Cardiac fibroblast (primary cell): ENCODE data around the gene CCL7.
"Not testable (repeated sequence)": the region's sequence is repeated elsewhere in the genome, so short reads cannot be mapped to it uniquely, and the experiment has no call there.

ENCODE experiments used
- DNase-seq, 2 donors: peaks; one replicate each; pipeline versions ENCODE4 v3.0.0 to v3.0.0-alpha.2; 2010; ENCODE audit warnings: low read depth in 2 of 2
- H3K4me3 ChIP-seq, 2 donors: replicated peaks in 1 of 2; 1 replicate in 1 of 2; 2 replicates in 1 of 2; pipeline ENCODE4 v1.5.1; 2011; ENCODE audit warnings: low read depth in 2 of 2, low read length in 2 of 2, mild to moderate bottlenecking in 2 of 2, moderate library complexity in 1 of 2
- TF ChIP-seq, protein P1 (sequence below): IDR thresholded peaks from one replicate; pipeline ENCODE4 v1.5.1; 2011; ENCODE audit warnings: low read depth, mild to moderate bottlenecking, low read length, inconsistent platforms

CCL7 gene

GRCh38 chr17:34226744-34227034 is 43.3 kb upstream of the CCL7 start:
- no peak overlapping the region for H3K4me3 ChIP-seq
- TF ChIP-seq, protein P1, sequence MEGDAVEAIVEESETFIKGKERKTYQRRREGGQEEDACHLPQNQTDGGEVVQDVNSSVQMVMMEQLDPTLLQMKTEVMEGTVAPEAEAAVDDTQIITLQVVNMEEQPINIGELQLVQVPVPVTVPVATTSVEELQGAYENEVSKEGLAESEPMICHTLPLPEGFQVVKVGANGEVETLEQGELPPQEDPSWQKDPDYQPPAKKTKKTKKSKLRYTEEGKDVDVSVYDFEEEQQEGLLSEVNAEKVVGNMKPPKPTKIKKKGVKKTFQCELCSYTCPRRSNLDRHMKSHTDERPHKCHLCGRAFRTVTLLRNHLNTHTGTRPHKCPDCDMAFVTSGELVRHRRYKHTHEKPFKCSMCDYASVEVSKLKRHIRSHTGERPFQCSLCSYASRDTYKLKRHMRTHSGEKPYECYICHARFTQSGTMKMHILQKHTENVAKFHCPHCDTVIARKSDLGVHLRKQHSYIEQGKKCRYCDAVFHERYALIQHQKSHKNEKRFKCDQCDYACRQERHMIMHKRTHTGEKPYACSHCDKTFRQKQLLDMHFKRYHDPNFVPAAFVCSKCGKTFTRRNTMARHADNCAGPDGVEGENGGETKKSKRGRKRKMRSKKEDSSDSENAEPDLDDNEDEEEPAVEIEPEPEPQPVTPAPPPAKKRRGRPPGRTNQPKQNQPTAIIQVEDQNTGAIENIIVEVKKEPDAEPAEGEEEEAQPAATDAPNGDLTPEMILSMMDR: no peak
- DNase-seq: no peak

- not testable (repeated sequence) for H3K4me3 ChIP-seq, DNase-seq
Measured at GRCh38 chr17:34227293-34227692, 42.7 kb upstream of the CCL7 start.

DNA sequence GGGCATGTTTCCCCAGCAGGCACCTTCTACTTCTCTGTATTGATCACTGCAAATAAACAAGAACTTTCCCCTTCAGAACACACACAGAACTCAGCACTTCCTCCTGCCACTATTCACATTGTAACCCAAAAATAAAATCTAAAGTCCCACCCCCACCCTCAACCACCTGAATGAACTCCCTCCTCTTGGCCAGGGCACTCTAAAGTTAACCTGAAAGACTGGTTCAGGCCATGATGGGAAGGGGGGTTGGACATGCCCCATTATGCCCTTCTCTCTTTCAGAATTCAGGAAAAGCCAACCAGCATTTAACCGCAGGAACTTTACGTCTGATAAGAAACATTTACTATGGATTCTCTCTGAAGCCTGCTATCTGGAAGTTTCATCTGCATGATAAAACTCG is 42.3 kb upstream of the CCL7 start:
- TF ChIP-seq, protein P1: no peak
- H3K4me3 ChIP-seq: no peak overlapping the region
- no peak for DNase-seq

GRCh38 chr17:34228781-34229180 is 41.2 kb upstream of the CCL7 start:
- TF ChIP-seq, protein P1: no peak
- no peak overlapping the region for H3K4me3 ChIP-seq
- no peak for DNase-seq

DNA sequence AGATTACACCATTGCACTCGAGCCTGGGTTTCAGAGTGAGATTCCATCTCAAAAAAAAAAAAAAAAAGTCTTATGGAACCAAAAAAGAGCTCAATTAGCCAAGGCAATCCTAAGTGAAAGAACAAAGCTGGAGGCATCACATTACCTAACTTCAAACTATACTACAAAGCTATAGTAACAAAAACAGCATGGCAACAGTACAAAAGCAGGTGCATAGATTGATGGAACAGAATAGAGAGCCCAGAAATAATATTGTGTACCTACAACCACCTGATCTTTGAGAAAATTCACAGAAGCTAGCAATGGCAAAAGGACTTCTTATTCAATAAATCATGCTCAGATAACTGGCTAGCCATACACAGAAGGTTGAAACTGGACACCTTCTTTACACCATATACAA is 39.7 kb upstream of the CCL7 start:
- TF ChIP-seq, protein P1: no peak
- DNase-seq: no peak
- H3K4me3 ChIP-seq: no peak overlapping the region

DNA sequence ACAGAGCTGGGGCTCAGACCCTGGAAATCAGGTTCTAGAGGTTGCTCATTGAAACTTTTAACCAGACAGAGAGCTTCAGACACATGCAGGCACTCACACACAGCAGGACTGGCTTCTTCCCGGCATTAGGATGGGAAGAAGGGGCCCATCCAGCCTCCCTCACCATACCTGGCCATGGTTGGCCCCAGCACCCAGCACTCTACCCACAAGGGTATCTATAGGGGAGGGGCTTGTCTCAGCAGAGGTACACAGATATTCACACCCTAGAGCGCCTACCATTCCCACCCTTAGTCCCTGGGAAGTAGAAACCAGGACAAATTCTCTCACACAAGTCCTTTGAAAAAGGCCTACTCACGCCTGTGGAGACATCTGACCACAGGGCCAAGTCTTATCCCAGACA is 35.4 kb upstream of the CCL7 start:
- TF ChIP-seq, protein P1: no peak
- H3K4me3 ChIP-seq: no peak overlapping the region
- DNase-seq: no peak

- peak; percentile 59 to 70 for DNase-seq
- TF ChIP-seq, protein P1: no peak
- no peak overlapping the region for H3K4me3 ChIP-seq
Measured at GRCh38 chr17:34235389-34236028, 34.5 kb upstream of the CCL7 start.
